Glomerular visceral epithelial cell (primary cell): ENCODE results near the gene VCX2.
"Not testable (repeated sequence)": the region's sequence is repeated elsewhere in the genome, so short reads cannot be mapped to it uniquely, and the experiment has no call there.

Experiments
- DNase-seq: peaks from one replicate; pipeline ENCODE4 v3.0.0-alpha.2; 2016; ENCODE audit errors: extremely low spot score

Gene VCX2

GRCh38 chrX:8122538-8122937 is 48.5 kb downstream of the VCX2 start:
- no peak for DNase-seq

DNA sequence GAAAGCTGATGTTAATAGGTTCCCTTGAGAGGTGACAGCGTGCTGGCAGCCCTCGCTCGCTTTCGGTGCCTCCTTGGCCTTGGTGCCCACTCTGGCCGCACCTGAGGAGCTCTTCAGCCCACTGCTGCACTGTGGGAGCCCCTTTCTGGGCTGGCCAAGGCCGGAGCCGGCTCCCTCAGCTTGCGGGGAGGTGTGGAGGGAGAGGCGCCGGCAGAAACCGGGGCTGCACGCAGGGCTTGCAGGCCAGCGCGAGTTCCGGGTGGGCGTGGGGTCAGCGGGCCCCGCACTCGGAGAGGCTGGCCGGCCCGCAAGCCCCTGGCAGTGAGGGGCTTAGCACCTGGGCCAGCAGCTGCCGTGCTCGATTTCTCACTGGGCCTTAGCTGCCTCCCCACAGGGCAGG is 49.7 kb downstream of the VCX2 start:
- not testable (repeated sequence) for DNase-seq
